ENCODE data around the gene AGTPBP1.

GRCh38 chr9:85536076-85536475 is 205.7 kb downstream of the AGTPBP1 start:
- TF ChIP-seq, protein P1, sequence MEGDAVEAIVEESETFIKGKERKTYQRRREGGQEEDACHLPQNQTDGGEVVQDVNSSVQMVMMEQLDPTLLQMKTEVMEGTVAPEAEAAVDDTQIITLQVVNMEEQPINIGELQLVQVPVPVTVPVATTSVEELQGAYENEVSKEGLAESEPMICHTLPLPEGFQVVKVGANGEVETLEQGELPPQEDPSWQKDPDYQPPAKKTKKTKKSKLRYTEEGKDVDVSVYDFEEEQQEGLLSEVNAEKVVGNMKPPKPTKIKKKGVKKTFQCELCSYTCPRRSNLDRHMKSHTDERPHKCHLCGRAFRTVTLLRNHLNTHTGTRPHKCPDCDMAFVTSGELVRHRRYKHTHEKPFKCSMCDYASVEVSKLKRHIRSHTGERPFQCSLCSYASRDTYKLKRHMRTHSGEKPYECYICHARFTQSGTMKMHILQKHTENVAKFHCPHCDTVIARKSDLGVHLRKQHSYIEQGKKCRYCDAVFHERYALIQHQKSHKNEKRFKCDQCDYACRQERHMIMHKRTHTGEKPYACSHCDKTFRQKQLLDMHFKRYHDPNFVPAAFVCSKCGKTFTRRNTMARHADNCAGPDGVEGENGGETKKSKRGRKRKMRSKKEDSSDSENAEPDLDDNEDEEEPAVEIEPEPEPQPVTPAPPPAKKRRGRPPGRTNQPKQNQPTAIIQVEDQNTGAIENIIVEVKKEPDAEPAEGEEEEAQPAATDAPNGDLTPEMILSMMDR (IDR thresholded peaks at IDR 0.05): no peak
- no peak for TF ChIP-seq POLR2A (IDR thresholded peaks at IDR 0.05)
